Measurements from ENCODE around the gene CLRN2. TPM values are rescaled to one million over a fixed set of nuclear protein-coding genes. Genes with fewer than 3 reads are reported as not detected.
A peak's percentile ranks its signal among the peaks of the same experiment; 100 is the strongest.
"Not testable (repeated sequence)": the region's sequence is repeated elsewhere in the genome, so short reads cannot be mapped to it uniquely, and the experiment has no call there.

CLRN2 gene
- total RNA-seq, 2 donors from 2014 or later = not detected

DNA sequence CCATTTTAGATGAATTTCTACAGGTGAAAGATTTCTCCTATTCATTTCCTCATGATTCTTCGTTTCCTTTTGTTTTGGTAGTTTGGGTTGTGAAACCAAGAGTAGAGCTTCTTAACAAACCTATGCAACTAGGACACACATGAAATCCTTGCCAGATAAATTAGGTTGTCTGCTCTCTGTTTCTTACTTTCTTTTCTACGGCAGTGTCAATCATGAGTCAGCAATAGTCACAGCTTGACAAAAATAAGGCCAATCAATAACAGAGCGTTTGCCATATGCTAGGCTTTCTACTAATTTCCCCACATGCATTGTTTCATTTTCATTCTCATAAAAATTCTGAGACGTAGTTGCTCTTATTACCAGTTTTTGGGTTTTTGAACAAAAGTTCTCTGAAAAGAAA, 20.3 kb downstream of the CLRN2 start:
- intact Hi-C loops (cut with DNase I) = no loop called here
- no peak overlapping the region for H3K27ac ChIP-seq
- no peak overlapping the region for H3K4me3 ChIP-seq
- H3K9me3 ChIP-seq = no peaks in the 10 kb centered on the region
- no peaks in the 10 kb centered on the region for H3K36me3 ChIP-seq
- no peaks in the 10 kb centered on the region for H3K4me1 ChIP-seq (replicated peaks)
- TF ChIP-seq POLR2A (IDR thresholded peaks at IDR 0.05) (no peak), POLR2AphosphoS5 (IDR thresholded peaks at IDR 0.05) (no peak), CTCF (IDR thresholded peaks at IDR 0.05) (no peak)
- no peak for DNase-seq (ENCODE audit: low spot score)
- no peaks in the 10 kb centered on the region for H3K27me3 ChIP-seq (replicated peaks; ENCODE audit: insufficient read depth)
- 80% methylated on average over 4 of the region's 4 CpGs for WGBS

DNA sequence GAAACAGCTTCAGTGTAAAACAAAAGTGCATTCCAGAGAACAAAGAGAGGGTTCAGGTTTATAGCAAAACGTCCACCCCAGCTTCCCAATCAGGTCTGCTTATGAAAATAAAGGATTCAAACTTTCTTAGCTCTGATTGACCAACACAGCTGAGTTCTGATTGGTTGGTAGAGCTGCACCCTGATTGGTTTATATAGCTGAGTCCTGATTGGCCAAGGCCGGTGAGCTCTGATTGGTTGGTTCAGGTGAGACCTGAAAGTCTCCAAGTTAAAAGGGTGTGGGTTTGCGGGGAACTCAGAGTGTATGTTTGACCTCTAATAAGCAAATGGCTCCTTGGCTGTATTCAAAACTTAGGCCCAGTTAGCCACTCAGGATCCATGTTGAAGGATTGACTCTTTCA, 20.9 kb downstream of the CLRN2 start:
- H3K4me1 ChIP-seq (replicated peaks) = no peaks in the 10 kb centered on the region
- H3K36me3 ChIP-seq = no peaks in the 10 kb centered on the region
- no peak overlapping the region for H3K4me3 ChIP-seq
- intact Hi-C loops (cut with DNase I) = no loop called here
- no peaks in the 10 kb centered on the region for H3K27me3 ChIP-seq (replicated peaks; ENCODE audit: insufficient read depth)
- no peaks in the 10 kb centered on the region for H3K9me3 ChIP-seq
- 75% methylated on average over 3 of the region's 3 CpGs for WGBS
- no peak for TF ChIP-seq POLR2A (IDR thresholded peaks at IDR 0.05)
- TF ChIP-seq CTCF (IDR thresholded peaks at IDR 0.05) = no peak
- no peak for TF ChIP-seq POLR2AphosphoS5 (IDR thresholded peaks at IDR 0.05)
- no peak overlapping the region for H3K27ac ChIP-seq
- no peak for DNase-seq (ENCODE audit: low spot score)

DNA sequence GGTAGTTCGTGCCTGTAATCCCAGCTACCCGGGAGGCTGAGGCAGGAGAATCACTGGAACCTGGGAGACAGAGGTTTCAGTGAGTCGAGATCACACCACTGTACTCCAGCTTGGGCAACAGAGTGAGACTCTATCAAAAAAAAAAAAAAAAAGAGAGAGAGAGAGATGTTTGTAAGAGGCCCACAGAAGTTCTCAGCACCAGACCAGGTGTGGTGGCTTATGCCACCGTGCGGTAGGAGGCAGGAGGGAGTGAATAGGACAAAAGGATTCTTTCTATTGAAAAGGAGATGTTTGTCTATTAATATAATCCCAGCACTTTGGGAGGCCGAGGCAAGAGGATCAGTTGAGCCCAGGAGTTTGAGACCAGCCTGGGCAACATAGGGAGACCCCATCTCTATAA, 22.1 kb downstream of the CLRN2 start:
- intact Hi-C loops (cut with DNase I); H3K36me3 ChIP-seq; H3K4me3 ChIP-seq; H3K27ac ChIP-seq; H3K4me1 ChIP-seq (replicated peaks); H3K9me3 ChIP-seq; DNase-seq (ENCODE audit: low spot score); H3K27me3 ChIP-seq (replicated peaks; ENCODE audit: insufficient read depth): not testable (repeated sequence)
- WGBS = 85% methylated on average over 6 of the region's 6 CpGs

DNA sequence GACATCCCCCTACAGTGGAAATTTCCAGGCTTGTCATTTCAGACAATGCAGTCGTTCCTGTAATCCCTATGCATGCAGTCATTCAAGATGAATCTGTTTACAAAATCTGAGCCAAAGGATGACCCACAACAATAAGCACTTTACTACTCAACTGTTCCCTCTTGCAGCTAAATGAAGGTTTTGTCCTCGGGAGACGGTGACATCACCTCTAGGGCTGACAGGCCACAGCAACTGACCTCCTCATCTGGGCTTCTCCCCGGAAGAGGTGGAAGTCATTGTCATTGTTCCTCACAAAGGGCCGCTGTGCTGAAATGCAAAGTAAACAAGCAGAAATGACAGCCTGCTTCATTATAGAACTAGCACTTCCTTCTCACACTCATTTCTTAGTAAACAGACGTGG, 29.2 kb downstream of the CLRN2 start:
- WGBS = 23% methylated on average over 6 of the region's 6 CpGs
- Histone ChIP-seq H3K4me1 (replicated peaks) (no peaks in the 10 kb centered on the region), H3K9me3 (no peaks in the 10 kb centered on the region), H3K27me3 (replicated peaks; ENCODE audit: insufficient read depth) (no peaks in the 10 kb centered on the region), H3K27ac (no peak overlapping the region), H3K36me3 (no peaks in the 10 kb centered on the region), H3K4me3 (no peak overlapping the region)
- no peak for TF ChIP-seq POLR2A (IDR thresholded peaks at IDR 0.05)
- no peak for TF ChIP-seq POLR2AphosphoS5 (IDR thresholded peaks at IDR 0.05)
- TF ChIP-seq CTCF (IDR thresholded peaks at IDR 0.05) = no peak
- no peak for DNase-seq (ENCODE audit: low spot score)
- intact Hi-C loops (cut with DNase I) = no loop called here

DNA sequence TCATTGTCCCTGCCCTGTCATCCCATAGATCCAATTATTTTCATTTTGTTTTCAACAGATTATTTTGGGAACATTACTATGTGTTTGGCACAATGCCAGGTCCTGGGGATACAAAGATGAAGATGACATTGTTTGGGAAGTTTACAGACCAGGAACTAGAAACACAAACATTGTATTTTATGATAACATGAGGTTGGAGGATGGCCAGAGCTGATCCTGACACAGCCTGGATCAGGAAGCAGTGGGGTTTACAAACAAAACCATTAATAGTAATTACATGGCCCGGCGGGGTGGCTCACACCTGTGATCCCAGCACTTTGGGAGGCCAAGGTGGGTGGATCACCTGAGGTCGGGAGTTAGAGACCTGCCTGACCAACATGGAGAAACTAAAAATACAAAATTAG, 29.9 kb downstream of the CLRN2 start:
- intact Hi-C loops (cut with DNase I) = loop anchor here (5.0 kb wide), 1 partner anchor 1047 kb away; no protein-coding TSS in a partner anchor
- Histone ChIP-seq H3K36me3 (no peaks in the 10 kb centered on the region), H3K27ac (no peak overlapping the region), H3K4me1 (replicated peaks) (no peaks in the 10 kb centered on the region), H3K27me3 (replicated peaks; ENCODE audit: insufficient read depth) (no peaks in the 10 kb centered on the region), H3K9me3 (no peaks in the 10 kb centered on the region), H3K4me3 (no peak overlapping the region)
- no peak for TF ChIP-seq POLR2A (IDR thresholded peaks at IDR 0.05)
- peak; percentile 59 for TF ChIP-seq POLR2AphosphoS5 (IDR thresholded peaks at IDR 0.05)
- WGBS = 40% methylated on average over 3 of the region's 3 CpGs
- DNase-seq (ENCODE audit: low spot score) = peak; percentile 46

DNA sequence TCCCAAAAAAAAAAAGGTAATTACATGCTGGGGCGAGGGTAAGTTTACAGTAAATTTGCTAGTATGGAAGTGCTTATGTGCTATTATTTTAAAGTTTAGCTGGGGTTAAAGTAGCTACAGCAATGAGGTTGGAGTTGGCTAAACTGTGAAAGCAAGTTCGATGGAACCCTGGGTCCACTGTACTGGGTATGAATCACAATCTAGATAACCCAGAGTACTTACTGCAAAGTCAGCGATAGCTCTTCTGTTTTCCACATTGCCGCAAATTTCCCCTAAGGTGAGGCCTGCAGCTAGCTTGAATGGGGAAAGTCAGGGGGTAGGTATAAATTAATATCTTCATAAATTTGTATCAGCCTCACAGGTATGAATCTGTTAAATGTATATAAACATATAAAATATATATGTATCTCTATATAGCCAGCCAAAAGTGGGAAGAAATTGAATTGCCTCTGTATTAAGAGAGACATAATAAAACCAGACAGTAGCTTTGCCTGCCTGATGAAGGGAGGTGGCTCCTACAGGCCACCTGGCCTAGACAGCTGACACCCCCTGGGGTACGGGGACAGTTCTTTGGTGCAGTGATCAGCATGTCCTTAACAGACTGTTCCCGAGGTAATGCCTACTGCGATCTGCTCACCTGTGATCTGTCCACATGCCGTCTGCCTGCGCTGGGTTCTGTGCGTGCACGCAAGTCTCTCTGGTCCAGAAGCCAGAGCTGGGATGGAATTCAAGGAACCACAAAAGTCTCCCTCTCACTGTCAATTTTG, 30.6 kb downstream of the CLRN2 start:
- 63% methylated on average over 11 of the region's 11 CpGs for WGBS

More for the DNA sequence above, 30.6 kb downstream of the CLRN2 start:
- H3K9me3 ChIP-seq = no peaks in the 10 kb centered on the region
- TF ChIP-seq POLR2A (IDR thresholded peaks at IDR 0.05) (no peak), CTCF (IDR thresholded peaks at IDR 0.05) (no peak), POLR2AphosphoS5 (IDR thresholded peaks at IDR 0.05) (no peak)
- H3K27ac ChIP-seq = no peak overlapping the region
- no peak for DNase-seq (ENCODE audit: low spot score)
- intact Hi-C loops (cut with DNase I) = loop anchor here (5.0 kb wide), 1 partner anchor 1047 kb away; no protein-coding TSS in a partner anchor
- H3K4me3 ChIP-seq = no peak overlapping the region
- H3K4me1 ChIP-seq (replicated peaks) = no peaks in the 10 kb centered on the region
- no peaks in the 10 kb centered on the region for H3K36me3 ChIP-seq
- H3K27me3 ChIP-seq (replicated peaks; ENCODE audit: insufficient read depth) = no peaks in the 10 kb centered on the region
